HG02981 (cell line): ENCODE results near the gene RSU1.
"Not testable (repeated sequence)": the region's sequence is repeated elsewhere in the genome, so short reads cannot be mapped to it uniquely, and the experiment has no call there.

Experiments
- ATAC-seq: cut with Tn5 transposase; IDR thresholded peaks from one replicate; pipeline ENCODE4 v1.9.1; 2021; ENCODE audit warnings: mild to moderate bottlenecking, moderate library complexity; ENCODE audit not compliant: unreplicated experiment

The RSU1 gene

GRCh38 chr10:16788125-16788524 is 29.1 kb downstream of the RSU1 start:
- peak; percentile 34 for ATAC-seq

- peak; percentile 81 for ATAC-seq
These were observed 29.8 kb downstream of the RSU1 start for GRCh38 chr10:16787361-16787791.

GRCh38 chr10:16780338-16780880 is 36.8 kb downstream of the RSU1 start:
- ATAC-seq: no peak

GRCh38 chr10:16779384-16779915 is 37.8 kb downstream of the RSU1 start:
- peak; percentile 60 for ATAC-seq

- no peak for ATAC-seq
These were observed 39.5 kb downstream of the RSU1 start for GRCh38 chr10:16777473-16778370.

GRCh38 chr10:16776896-16777295 is 40.3 kb downstream of the RSU1 start:
- ATAC-seq: no peak

GRCh38 chr10:16773334-16773733 is 43.9 kb downstream of the RSU1 start:
- ATAC-seq: no peak

- ATAC-seq: peak; percentile 76
These were observed 46.6 kb downstream of the RSU1 start for GRCh38 chr10:16770670-16771069.

GRCh38 chr10:16770141-16770540 is 47.1 kb downstream of the RSU1 start:
- ATAC-seq: no peak

GRCh38 chr10:16769331-16769730 is 47.9 kb downstream of the RSU1 start:
- no peak for ATAC-seq

GRCh38 chr10:16768702-16769101 is 48.5 kb downstream of the RSU1 start:
- no peak for ATAC-seq

- peak; percentile 65 for ATAC-seq
These were observed 51.5 kb downstream of the RSU1 start for GRCh38 chr10:16765509-16766375.

- ATAC-seq: no peak
These were observed 55.9 kb downstream of the RSU1 start for GRCh38 chr10:16761300-16761699.

GRCh38 chr10:16756561-16757221 is 60.5 kb downstream of the RSU1 start:
- ATAC-seq: no peak

GRCh38 chr10:16754765-16755164 is 62.5 kb downstream of the RSU1 start:
- ATAC-seq: no peak

GRCh38 chr10:16752849-16753248 is 64.4 kb downstream of the RSU1 start:
- not testable (repeated sequence) for ATAC-seq

- no peak for ATAC-seq
These were observed 65.1 kb downstream of the RSU1 start for GRCh38 chr10:16752099-16752498.

GRCh38 chr10:16751244-16751643 is 66.0 kb downstream of the RSU1 start:
- no peak for ATAC-seq

- no peak for ATAC-seq
These were observed 66.8 kb downstream of the RSU1 start for GRCh38 chr10:16750461-16750860.

- ATAC-seq: no peak
These were observed 68.5 kb downstream of the RSU1 start for GRCh38 chr10:16748749-16749148.

- no peak for ATAC-seq
These were observed 70.4 kb downstream of the RSU1 start for GRCh38 chr10:16746856-16747255.
